ENCODE results near the gene ARHGAP42.

- TF ChIP-seq CTCF (IDR thresholded peaks at IDR 0.05; ENCODE audit: insufficient read depth, low read depth, low read length) (no peak), EZH2 (IDR thresholded peaks at IDR 0.05; ENCODE audit: insufficient read depth, low read length) (no peak)
Measured at GRCh38 chr11:101022256-101022655, 335.2 kb downstream of the ARHGAP42 start.
